ENCODE results near the gene RPS15.

DNA sequence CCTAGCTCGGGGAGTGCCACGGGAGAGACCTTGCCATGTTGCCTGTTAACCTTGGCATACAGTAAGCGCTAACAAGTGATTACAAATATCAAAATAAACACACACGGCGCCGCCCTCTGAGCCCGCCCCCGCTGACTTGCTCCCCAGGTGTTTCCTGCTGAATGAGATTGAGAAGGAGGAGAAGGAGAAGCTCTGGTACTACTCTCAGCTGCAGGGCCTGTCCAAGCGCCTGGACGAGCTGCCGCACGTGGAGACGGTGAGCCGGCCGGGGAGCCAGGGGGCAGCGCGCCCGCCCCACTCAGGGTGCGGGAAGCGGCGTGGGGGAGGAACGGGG lies 16.8 kb downstream of the RPS15 start:
- no peak for TF ChIP-seq BRCA1 (IDR thresholded peaks at IDR 0.05; ENCODE audit: low read depth, low read length)
- TF ChIP-seq, protein P1, sequence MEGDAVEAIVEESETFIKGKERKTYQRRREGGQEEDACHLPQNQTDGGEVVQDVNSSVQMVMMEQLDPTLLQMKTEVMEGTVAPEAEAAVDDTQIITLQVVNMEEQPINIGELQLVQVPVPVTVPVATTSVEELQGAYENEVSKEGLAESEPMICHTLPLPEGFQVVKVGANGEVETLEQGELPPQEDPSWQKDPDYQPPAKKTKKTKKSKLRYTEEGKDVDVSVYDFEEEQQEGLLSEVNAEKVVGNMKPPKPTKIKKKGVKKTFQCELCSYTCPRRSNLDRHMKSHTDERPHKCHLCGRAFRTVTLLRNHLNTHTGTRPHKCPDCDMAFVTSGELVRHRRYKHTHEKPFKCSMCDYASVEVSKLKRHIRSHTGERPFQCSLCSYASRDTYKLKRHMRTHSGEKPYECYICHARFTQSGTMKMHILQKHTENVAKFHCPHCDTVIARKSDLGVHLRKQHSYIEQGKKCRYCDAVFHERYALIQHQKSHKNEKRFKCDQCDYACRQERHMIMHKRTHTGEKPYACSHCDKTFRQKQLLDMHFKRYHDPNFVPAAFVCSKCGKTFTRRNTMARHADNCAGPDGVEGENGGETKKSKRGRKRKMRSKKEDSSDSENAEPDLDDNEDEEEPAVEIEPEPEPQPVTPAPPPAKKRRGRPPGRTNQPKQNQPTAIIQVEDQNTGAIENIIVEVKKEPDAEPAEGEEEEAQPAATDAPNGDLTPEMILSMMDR (IDR thresholded peaks at IDR 0.05 in 2 of 3, conservative IDR thresholded peaks at IDR 0.05 in 1 of 3; ENCODE audit: control insufficient read depth in 2 of 3, extremely low read depth in 1 of 3, insufficient read depth in 1 of 3, low read depth in 3 of 3, low read length in 3 of 3) = no peak
- TF ChIP-seq SP1 (IDR thresholded peaks at IDR 0.05; ENCODE audit: low read depth, low read length) = no peak
- TF ChIP-seq, protein P2, sequence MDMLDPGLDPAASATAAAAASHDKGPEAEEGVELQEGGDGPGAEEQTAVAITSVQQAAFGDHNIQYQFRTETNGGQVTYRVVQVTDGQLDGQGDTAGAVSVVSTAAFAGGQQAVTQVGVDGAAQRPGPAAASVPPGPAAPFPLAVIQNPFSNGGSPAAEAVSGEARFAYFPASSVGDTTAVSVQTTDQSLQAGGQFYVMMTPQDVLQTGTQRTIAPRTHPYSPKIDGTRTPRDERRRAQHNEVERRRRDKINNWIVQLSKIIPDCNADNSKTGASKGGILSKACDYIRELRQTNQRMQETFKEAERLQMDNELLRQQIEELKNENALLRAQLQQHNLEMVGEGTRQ (IDR thresholded peaks at IDR 0.05; ENCODE audit: borderline replicate concordance, low read depth, low read length) = no peak
